Astrocyte (in vitro differentiated cells and primary cell): Measurements from ENCODE around the gene KRT71. TPM values are rescaled to one million over a fixed set of nuclear protein-coding genes. Genes with fewer than 3 reads are reported as not detected.

ENCODE experiments used
- DNase-seq: peaks from one replicate; pipeline ENCODE4 v3.0.0-alpha.2; 2010; ENCODE audit warnings: low read depth
- FAIRE-seq: peaks from 2 replicates; lab custom pipeline; 2011; peaks lifted over from hg19 to GRCh38; lab: Jason Lieb, UNC
- H2AFZ ChIP-seq: 2 replicates; pipeline ENCODE4 v1.6.0; 2012; ENCODE audit warnings: low read depth, low read length, inconsistent platforms
- H3K27ac ChIP-seq: 2 replicates; pipeline ENCODE4 v1.5.1; 2011; ENCODE audit warnings: low read depth, low read length, inconsistent platforms
- H3K27me3 ChIP-seq: 2 replicates; pipeline ENCODE4 v1.6.0; 2011; ENCODE audit warnings: low read length, inconsistent platforms; ENCODE audit not compliant: insufficient read depth
- H3K36me3 ChIP-seq: 2 replicates; pipeline ENCODE4 v1.5.1; 2011; ENCODE audit warnings: low read length, inconsistent platforms; ENCODE audit not compliant: insufficient read depth
- H3K4me1 ChIP-seq: 2 replicates; pipeline ENCODE4 v1.5.1; 2011; ENCODE audit warnings: low read length, inconsistent platforms; ENCODE audit not compliant: insufficient read depth
- H3K4me2 ChIP-seq: 2 replicates; pipeline ENCODE4 v1.6.0; 2012; ENCODE audit warnings: low read length, inconsistent platforms
- H3K4me3 ChIP-seq: 2 replicates; pipeline ENCODE4 v1.5.1; 2011; ENCODE audit warnings: low read depth, mild to moderate bottlenecking, low read length, inconsistent platforms; ENCODE audit not compliant: insufficient read depth
- H3K79me2 ChIP-seq: 2 replicates; pipeline ENCODE4 v1.6.0; 2012; ENCODE audit warnings: mild to moderate bottlenecking, low read length, inconsistent platforms; ENCODE audit not compliant: insufficient read depth
- H3K9ac ChIP-seq: 2 replicates; pipeline ENCODE4 v1.6.0; 2012; ENCODE audit warnings: mild to moderate bottlenecking, low read length, inconsistent platforms
- H3K9me3 ChIP-seq: 2 replicates; pipeline ENCODE4 v1.5.1; 2012; ENCODE audit warnings: low read depth, mild to moderate bottlenecking, low read length, inconsistent platforms; ENCODE audit not compliant: insufficient read depth
- H4K20me1 ChIP-seq: 2 replicates; pipeline ENCODE4 v1.6.0; 2012; ENCODE audit warnings: low read length, inconsistent platforms; ENCODE audit not compliant: insufficient read depth
- H3K27ac Mint-ChIP-seq: one replicate; pipeline ENCODE4 v1.8.0; 2021; ENCODE audit warnings: mild to moderate bottlenecking, mixed read lengths; ENCODE audit not compliant: unreplicated experiment
- H3K27me3 Mint-ChIP-seq: one replicate; pipeline ENCODE4 v1.8.0; 2021; ENCODE audit warnings: low read depth, mixed read lengths; ENCODE audit not compliant: unreplicated experiment
- H3K36me3 Mint-ChIP-seq: one replicate; pipeline ENCODE4 v1.8.0; 2021; ENCODE audit warnings: low read depth, mixed read lengths; ENCODE audit not compliant: unreplicated experiment
- H3K4me1 Mint-ChIP-seq: one replicate; pipeline ENCODE4 v1.8.0; 2021; ENCODE audit warnings: low read depth, mixed read lengths; ENCODE audit not compliant: unreplicated experiment
- H3K4me3 Mint-ChIP-seq: one replicate; pipeline ENCODE4 v1.8.0; 2021; ENCODE audit warnings: mild to moderate bottlenecking, moderate library complexity, mixed read lengths; ENCODE audit not compliant: unreplicated experiment
- H3K9me3 Mint-ChIP-seq: one replicate; pipeline ENCODE4 v1.8.0; 2021; ENCODE audit warnings: mild to moderate bottlenecking, mixed read lengths; ENCODE audit not compliant: unreplicated experiment
- CTCF ChIP-seq: IDR thresholded peaks from 2 replicates; pipeline ENCODE4 v1.5.1; 2011; ENCODE audit warnings: low read depth, mild to moderate bottlenecking, inconsistent platforms, low read length, moderate library complexity; ENCODE audit not compliant: insufficient read depth
- EZH2 ChIP-seq: IDR thresholded peaks from 2 replicates; pipeline ENCODE4 v1.6.1; 2012; ENCODE audit warnings: mild to moderate bottlenecking, low read length, inconsistent platforms; ENCODE audit not compliant: insufficient read depth
- total RNA-seq: library from RNA; stranded (reverse); gene quantifications from 2 replicates; pipeline ENCODE4 v1.2.1, GENCODE V29; 2021

The KRT71 gene
- total RNA-seq, 1 donor from 2014 or later: not detected

- peaks cover 5% of the 10 kb centered on the region for H3K36me3 Mint-ChIP-seq
- Histone ChIP-seq H3K27me3 (peaks cover 22% of the 10 kb centered on the region), H3K9ac (no peak within 1 kb of the TSS), H3K4me1 (no peaks in the 10 kb centered on the region), H3K4me3 (no peak within 1 kb of the TSS), H4K20me1 (no peaks in the 10 kb centered on the region), H3K79me2 (no peaks in the 10 kb centered on the region), H3K9me3 (no peaks in the 10 kb centered on the region), H2AFZ (no peak within 1 kb of the TSS), H3K4me2 (no peak within 1 kb of the TSS), H3K36me3 (no peaks in the 10 kb centered on the region), H3K27ac (no peak within 1 kb of the TSS)
- H3K9me3 Mint-ChIP-seq: no peaks in the 10 kb centered on the region
- TF ChIP-seq EZH2: no peak
- TF ChIP-seq CTCF: no peak
- H3K4me3 Mint-ChIP-seq: no peak within 1 kb of the TSS
- FAIRE-seq: no peak
- H3K4me1 Mint-ChIP-seq: peaks cover 3% of the 10 kb centered on the region
- H3K27ac Mint-ChIP-seq: peak within 1 kb of the TSS; percentile 36
- H3K27me3 Mint-ChIP-seq: peaks cover 61% of the 10 kb centered on the region
- no peak for DNase-seq
Measured at GRCh38 chr12:52519826-52520662, 32.9 kb downstream of the KRT71 start, which contains the start of gene KRT5. Gene KRT5, minus strand, starts transcription at chr12:52520394. Its CDS starts 98 bp downstream, at chr12:52520296.

- no peak for DNase-seq
- peaks cover 61% of the 10 kb centered on the region for H3K27me3 Mint-ChIP-seq
- peaks cover 3% of the 10 kb centered on the region for H3K4me1 Mint-ChIP-seq
Measured at GRCh38 chr12:52519387-52519703, 33.6 kb downstream of the KRT71 start.

More at GRCh38 chr12:52519387-52519703, 33.6 kb downstream of the KRT71 start:
- Histone ChIP-seq H3K9ac (no peak overlapping the region), H3K79me2 (no peaks in the 10 kb centered on the region), H3K9me3 (no peaks in the 10 kb centered on the region), H3K27me3 (peaks cover 22% of the 10 kb centered on the region), H3K4me2 (no peak overlapping the region), H4K20me1 (no peaks in the 10 kb centered on the region), H3K4me3 (no peak overlapping the region), H2AFZ (no peak overlapping the region), H3K4me1 (no peaks in the 10 kb centered on the region), H3K27ac (no peak overlapping the region), H3K36me3 (no peaks in the 10 kb centered on the region)
- no peak for FAIRE-seq
- peaks cover 5% of the 10 kb centered on the region for H3K36me3 Mint-ChIP-seq
- H3K4me3 Mint-ChIP-seq: no peak overlapping the region
- H3K27ac Mint-ChIP-seq: no peak overlapping the region
- TF ChIP-seq CTCF: no peak
- no peak for TF ChIP-seq EZH2
- no peaks in the 10 kb centered on the region for H3K9me3 Mint-ChIP-seq
